Loucy (cell line): ENCODE measurements around the gene STX18.

Experiments used
- EZH2phosphoT487 ChIP-seq: fragments of 200-600 bp; IDR thresholded peaks from 2 replicates; pipeline ENCODE4 v1.6.1; 2018; ENCODE audit warnings: antibody characterized with exemption, mild to moderate bottlenecking, moderate library complexity, borderline replicate concordance
- TF ChIP-seq, protein P1 (sequence below): fragments of 200-600 bp; sonication (generic); conservative IDR thresholded peaks from 2 replicates; pipeline ENCODE4 v1.5.1; 2014; ENCODE audit warnings: mild to moderate bottlenecking, antibody characterized with exemption, low read length

DNA sequence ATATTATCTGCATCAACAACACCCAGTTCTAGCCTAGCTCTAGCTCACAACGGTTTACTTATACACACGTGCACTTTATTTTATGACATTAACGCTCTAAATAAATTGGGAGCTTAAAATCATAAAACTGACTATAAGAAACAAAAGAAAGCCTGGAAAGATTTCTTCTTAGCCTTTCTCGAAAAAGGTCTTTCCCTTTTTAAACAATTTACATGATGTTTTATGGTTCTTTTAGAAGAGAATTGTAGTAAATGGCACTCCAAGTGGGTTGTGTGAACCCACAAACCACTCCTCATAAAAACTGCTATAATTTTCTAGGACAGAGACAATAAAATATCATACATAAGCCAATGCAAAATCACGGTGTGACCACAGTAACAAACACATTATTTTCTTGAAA lies 23.1 kb downstream of the STX18 start:
- TF ChIP-seq, protein P1, sequence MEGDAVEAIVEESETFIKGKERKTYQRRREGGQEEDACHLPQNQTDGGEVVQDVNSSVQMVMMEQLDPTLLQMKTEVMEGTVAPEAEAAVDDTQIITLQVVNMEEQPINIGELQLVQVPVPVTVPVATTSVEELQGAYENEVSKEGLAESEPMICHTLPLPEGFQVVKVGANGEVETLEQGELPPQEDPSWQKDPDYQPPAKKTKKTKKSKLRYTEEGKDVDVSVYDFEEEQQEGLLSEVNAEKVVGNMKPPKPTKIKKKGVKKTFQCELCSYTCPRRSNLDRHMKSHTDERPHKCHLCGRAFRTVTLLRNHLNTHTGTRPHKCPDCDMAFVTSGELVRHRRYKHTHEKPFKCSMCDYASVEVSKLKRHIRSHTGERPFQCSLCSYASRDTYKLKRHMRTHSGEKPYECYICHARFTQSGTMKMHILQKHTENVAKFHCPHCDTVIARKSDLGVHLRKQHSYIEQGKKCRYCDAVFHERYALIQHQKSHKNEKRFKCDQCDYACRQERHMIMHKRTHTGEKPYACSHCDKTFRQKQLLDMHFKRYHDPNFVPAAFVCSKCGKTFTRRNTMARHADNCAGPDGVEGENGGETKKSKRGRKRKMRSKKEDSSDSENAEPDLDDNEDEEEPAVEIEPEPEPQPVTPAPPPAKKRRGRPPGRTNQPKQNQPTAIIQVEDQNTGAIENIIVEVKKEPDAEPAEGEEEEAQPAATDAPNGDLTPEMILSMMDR, result no peak
- peak; percentile 45; the same call in 1 of the 2 replicates for TF ChIP-seq EZH2phosphoT487
